CD4-positive, alpha-beta T cell (primary cell): ENCODE results near the gene SLC39A5. TPM values are rescaled to one million over a fixed set of nuclear protein-coding genes. Genes with fewer than 3 reads are reported as not detected.
"Not testable (repeated sequence)": the region's sequence is repeated elsewhere in the genome, so short reads cannot be mapped to it uniquely, and the experiment has no call there.

Experiments
- ATAC-seq: fragments of 200-7000 bp; cut with Tn5 transposase; one replicate; pipeline ENCODE4 v1.10.0; 2022; ENCODE audit warnings: mild to moderate bottlenecking; ENCODE audit not compliant: poor library complexity
- CTCF ChIA-PET: fragments of 350-600 bp; sonication (Branson Sonifier 250); formaldehyde crosslinking; loops from one replicate; lab custom pipeline; 2021; ENCODE audit warnings: antibody characterized with exemption, inconsistent platforms; lab: Charles Lee
- POLR2A ChIA-PET: fragments of 350-600 bp; sonication (Branson Sonifier 250); formaldehyde crosslinking; loops from one replicate; lab custom pipeline; 2021; ENCODE audit warnings: antibody characterized with exemption, inconsistent platforms; lab: Charles Lee
- DNase-seq, 14 experiments: peaks; one replicate each; pipeline ENCODE4 v3.0.0-alpha.2; 2013 to 2020; ENCODE audit warnings: mixed read lengths in 2 of 14
- H3K27ac ChIP-seq, 2 donors: one replicate each; pipeline versions ENCODE4 v1.5.1 to v1.7.0; 2013; ENCODE audit warnings: low read length in 2 of 2, low read depth in 1 of 2, mild to moderate bottlenecking in 1 of 2
- H3K27me3 ChIP-seq, 2 experiments: 1 replicate in 1 of 2; 2 replicates in 1 of 2; pipeline versions ENCODE4 v1.6.1 to v1.7.0; 2013; ENCODE audit warnings: low read length in 2 of 2, control low read depth in 1 of 2, mild to moderate bottlenecking in 1 of 2, moderate library complexity in 1 of 2; ENCODE audit not compliant: insufficient read depth in 2 of 2, control insufficient read depth in 1 of 2
- H3K36me3 ChIP-seq: one replicate; pipeline ENCODE4 v1.6.1; 2013; ENCODE audit warnings: low read length, control low read depth; ENCODE audit not compliant: insufficient read depth
- H3K4me1 ChIP-seq: one replicate; pipeline ENCODE4 v1.6.1; 2013; ENCODE audit warnings: low read length, control low read depth; ENCODE audit not compliant: insufficient read depth
- H3K4me3 ChIP-seq: one replicate; pipeline ENCODE4 v1.5.1; 2013; ENCODE audit warnings: mild to moderate bottlenecking, low read length, moderate library complexity
- H3K9me3 ChIP-seq, 2 experiments: 1 replicate in 1 of 2; 2 replicates in 1 of 2; pipeline versions ENCODE4 v1.6.1 to v1.7.0; 2013; ENCODE audit warnings: low read length in 2 of 2, mild to moderate bottlenecking in 2 of 2, control low read depth in 1 of 2, moderate library complexity in 1 of 2; ENCODE audit not compliant: control insufficient read depth in 1 of 2, insufficient read depth in 1 of 2
- H3K27ac Mint-ChIP-seq: one replicate; pipeline ENCODE4 v1.8.0; 2020; ENCODE audit warnings: mixed read lengths
- H3K27me3 Mint-ChIP-seq: one replicate; pipeline ENCODE4 v1.8.0; 2021; ENCODE audit warnings: mixed read lengths
- H3K36me3 Mint-ChIP-seq: one replicate; pipeline ENCODE4 v1.8.0; 2021; ENCODE audit warnings: low read depth, mixed read lengths
- H3K4me1 Mint-ChIP-seq: one replicate; pipeline ENCODE4 v1.8.0; 2021; ENCODE audit warnings: low read depth, mixed read lengths
- H3K4me3 Mint-ChIP-seq: one replicate; pipeline ENCODE4 v1.8.0; 2020; ENCODE audit warnings: mild to moderate bottlenecking, mixed read lengths
- H3K9me3 Mint-ChIP-seq: one replicate; pipeline ENCODE4 v1.8.0; 2020; ENCODE audit warnings: mixed read lengths
- intact Hi-C, 2 experiments: fragments of 100-400 bp; cut with DNase I in 1 of 2; cut with micrococcal nuclease in 1 of 2; formaldehyde crosslinking; loops; one replicate each; pipeline versions ENCODE4 v1.15.1 to v1.9.0; 2023 to 2025; cut with DNase I, micrococcal nuclease
- total RNA-seq, 174 experiments: library from RNA in 2 of 174; stranded (reverse) in 2 of 174; gene quantifications; one replicate each; pipeline ENCODE4 v1.2.3 and lab custom pipeline; 2021 to 2026
- TF ChIP-seq, protein P1 (sequence below): fragments of 200-600 bp; IDR thresholded peaks from one replicate; pipeline ENCODE4 v1.8.0; 2022; ENCODE audit warnings: antibody characterized with exemption, mild to moderate bottlenecking

The SLC39A5 gene
- total RNA-seq, 2 experiments from 2014 or later, result 0.33 TPM; not detected in 1

DNA sequence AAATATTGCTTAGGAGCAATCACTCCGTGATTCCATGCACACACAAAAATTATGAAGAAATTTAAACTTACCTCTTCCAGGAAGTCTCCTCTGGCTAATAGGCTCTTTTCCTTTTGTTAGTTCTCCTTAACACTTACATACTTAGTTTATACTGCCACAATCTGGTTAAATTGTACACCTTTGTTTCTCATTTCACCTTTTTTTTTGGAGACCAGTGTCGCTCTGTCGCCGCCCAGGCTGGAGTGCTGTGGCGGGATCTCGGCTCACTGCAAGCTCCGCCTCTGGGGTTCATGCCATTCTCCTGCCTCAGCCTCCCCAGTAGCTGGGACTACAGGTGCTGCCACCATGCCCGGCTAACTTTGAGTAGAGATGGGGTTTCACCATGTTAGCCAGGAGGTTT lies 30.5 kb downstream of the SLC39A5 start:
- ATAC-seq, result no peak
- POLR2A ChIA-PET, result no interaction called here
- DNase-seq, result no peak

DNA sequence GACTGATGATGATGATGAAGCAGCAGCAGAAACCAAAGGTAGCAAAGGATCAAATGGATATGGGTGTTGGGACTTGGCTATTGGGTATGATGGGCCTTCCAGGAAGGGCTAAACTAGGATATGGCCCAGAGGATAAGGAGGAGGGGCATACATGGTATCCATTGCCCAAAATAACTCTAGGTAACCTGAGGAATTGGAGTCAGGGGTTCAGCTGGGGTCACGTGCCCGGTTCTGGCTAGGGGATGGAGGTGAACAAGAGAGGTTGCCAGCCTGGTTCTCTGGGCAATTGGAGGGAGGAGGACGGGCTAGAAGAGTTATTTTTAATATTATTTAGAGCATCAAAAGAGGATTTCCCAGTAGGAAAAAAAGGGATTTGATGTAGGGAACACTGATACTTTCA lies 31.1 kb downstream of the SLC39A5 start:
- H3K4me3 Mint-ChIP-seq, result peak overlapping the region; percentile 20
- no peaks in the 10 kb centered on the region for H3K27me3 ChIP-seq
- H3K27me3 Mint-ChIP-seq, result no peaks in the 10 kb centered on the region
- ATAC-seq, result no peak
- intact Hi-C loops, result no loop called here
- H3K27ac Mint-ChIP-seq, result no peak overlapping the region
- POLR2A ChIA-PET, result no interaction called here
- H3K4me3 ChIP-seq, result no peak overlapping the region
- no peaks in the 10 kb centered on the region for H3K9me3 Mint-ChIP-seq
- DNase-seq, result no peak
- no peak overlapping the region for H3K27ac ChIP-seq
- H3K36me3 Mint-ChIP-seq, result peaks cover 5% of the 10 kb centered on the region
- H3K9me3 ChIP-seq, result no peaks in the 10 kb centered on the region
- H3K4me1 ChIP-seq, result peaks cover 27% of the 10 kb centered on the region
- peaks cover 11% of the 10 kb centered on the region for H3K36me3 ChIP-seq
- peaks cover 19% of the 10 kb centered on the region for H3K4me1 Mint-ChIP-seq
- TF ChIP-seq, protein P1, sequence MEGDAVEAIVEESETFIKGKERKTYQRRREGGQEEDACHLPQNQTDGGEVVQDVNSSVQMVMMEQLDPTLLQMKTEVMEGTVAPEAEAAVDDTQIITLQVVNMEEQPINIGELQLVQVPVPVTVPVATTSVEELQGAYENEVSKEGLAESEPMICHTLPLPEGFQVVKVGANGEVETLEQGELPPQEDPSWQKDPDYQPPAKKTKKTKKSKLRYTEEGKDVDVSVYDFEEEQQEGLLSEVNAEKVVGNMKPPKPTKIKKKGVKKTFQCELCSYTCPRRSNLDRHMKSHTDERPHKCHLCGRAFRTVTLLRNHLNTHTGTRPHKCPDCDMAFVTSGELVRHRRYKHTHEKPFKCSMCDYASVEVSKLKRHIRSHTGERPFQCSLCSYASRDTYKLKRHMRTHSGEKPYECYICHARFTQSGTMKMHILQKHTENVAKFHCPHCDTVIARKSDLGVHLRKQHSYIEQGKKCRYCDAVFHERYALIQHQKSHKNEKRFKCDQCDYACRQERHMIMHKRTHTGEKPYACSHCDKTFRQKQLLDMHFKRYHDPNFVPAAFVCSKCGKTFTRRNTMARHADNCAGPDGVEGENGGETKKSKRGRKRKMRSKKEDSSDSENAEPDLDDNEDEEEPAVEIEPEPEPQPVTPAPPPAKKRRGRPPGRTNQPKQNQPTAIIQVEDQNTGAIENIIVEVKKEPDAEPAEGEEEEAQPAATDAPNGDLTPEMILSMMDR, result no peak
- CTCF ChIA-PET, result no interaction called here

More for the DNA sequence above, 30.5 kb downstream of the SLC39A5 start:
- Histone ChIP-seq H3K9me3 (no peaks in the 10 kb centered on the region), H3K27me3 (no peaks in the 10 kb centered on the region), H3K4me3 (no peak overlapping the region), H3K36me3 (peaks cover 17% of the 10 kb centered on the region), H3K4me1 (peaks cover 27% of the 10 kb centered on the region), H3K27ac (no peak overlapping the region)
- Mint-ChIP-seq H3K4me1 (peaks cover 20% of the 10 kb centered on the region), H3K4me3 (no peak overlapping the region), H3K27me3 (no peaks in the 10 kb centered on the region), H3K27ac (no peak overlapping the region), H3K36me3 (peaks cover 10% of the 10 kb centered on the region), H3K9me3 (no peaks in the 10 kb centered on the region)
- CTCF ChIA-PET, result no interaction called here
- TF ChIP-seq, protein P1, result no peak
- intact Hi-C loops, result no loop called here

DNA sequence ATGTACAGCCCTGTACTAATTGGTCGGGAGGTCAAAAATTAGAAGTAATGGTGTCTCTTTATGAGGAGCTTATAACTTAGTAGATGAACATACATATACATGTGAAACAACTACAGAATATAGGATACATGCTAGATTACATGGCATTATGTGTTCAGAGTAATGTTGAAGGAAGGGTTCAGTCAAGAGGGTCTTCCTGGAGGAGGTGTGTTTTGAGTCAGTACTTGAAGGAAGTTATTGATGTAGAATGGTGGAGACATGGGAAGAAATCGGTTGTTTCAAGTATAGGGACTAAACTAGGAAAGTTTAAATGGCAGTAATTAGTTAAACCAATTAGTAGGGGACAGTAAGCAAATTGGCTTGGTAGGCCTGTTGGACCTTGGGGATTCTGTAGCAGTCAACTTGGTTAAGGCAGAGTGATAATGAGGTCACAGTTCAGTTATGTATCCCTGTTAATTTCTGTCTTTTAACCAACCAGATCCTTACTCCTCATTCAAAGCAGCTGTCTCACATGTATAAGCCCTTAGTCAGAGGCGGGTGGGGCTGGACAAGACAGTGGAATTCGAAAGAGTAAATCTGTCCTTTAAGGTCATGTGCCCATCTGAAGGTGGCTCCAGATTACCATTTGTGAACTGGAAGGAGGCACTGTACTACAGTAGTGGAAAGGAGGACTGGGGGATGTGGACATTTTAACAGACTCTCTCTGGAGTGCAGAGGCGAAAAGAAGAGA lies 31.8 kb downstream of the SLC39A5 start:
- ChIA-PET CTCF (no interaction called here), POLR2A (no interaction called here)
- Mint-ChIP-seq H3K9me3 (no peaks in the 10 kb centered on the region), H3K27ac (no peak overlapping the region), H3K27me3 (no peaks in the 10 kb centered on the region), H3K36me3 (peaks cover 3% of the 10 kb centered on the region), H3K4me3 (peak overlapping the region; percentile 36), H3K4me1 (peaks cover 18% of the 10 kb centered on the region)
- no peak overlapping the region for H3K27ac ChIP-seq
- ATAC-seq (no peak), DNase-seq (no peak)
- H3K9me3 ChIP-seq, result no peaks in the 10 kb centered on the region
- peaks cover 4% of the 10 kb centered on the region for H3K36me3 ChIP-seq
- H3K4me3 ChIP-seq, result no peak overlapping the region
- peaks cover 27% of the 10 kb centered on the region for H3K4me1 ChIP-seq
- intact Hi-C loops, result no loop called here
- no peaks in the 10 kb centered on the region for H3K27me3 ChIP-seq
- TF ChIP-seq, protein P1, result no peak

GRCh38 chr12:56262955-56263354 lies 33.1 kb downstream of the SLC39A5 start:
- DNase-seq, result not testable (repeated sequence)

DNA sequence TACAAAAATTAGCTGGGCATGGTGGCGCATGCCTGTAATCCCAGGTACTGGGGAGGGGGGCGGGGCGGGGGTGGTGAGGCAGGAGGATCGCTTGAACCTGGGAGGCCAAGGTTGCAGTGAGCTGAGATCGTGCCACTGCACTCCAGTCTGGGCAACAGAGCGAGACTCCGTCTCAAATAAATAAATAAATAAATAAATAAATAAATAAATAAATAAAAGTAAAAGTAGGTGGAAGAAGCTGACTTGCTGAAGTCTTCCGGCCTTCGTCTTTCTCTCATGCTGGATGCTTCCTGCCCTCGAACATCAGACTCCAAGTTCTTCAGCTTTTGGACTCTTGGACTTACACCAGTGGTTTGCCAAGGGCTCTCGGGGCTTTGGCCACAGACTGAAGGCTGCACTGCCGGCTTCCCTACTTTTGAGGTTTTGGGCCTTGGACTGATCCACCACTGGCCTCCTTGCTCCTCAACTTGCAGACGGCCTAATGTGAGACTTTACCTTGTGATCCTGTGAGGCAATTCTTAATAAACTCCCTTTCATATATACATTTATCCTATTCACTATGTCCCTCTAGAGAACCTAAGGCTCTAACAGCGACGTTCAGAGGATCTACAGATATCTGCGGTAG lies 36.3 kb downstream of the SLC39A5 start:
- H3K4me1 ChIP-seq, result peaks cover 16% of the 10 kb centered on the region
- not testable (repeated sequence) for DNase-seq, H3K9me3 Mint-ChIP-seq, H3K27me3 ChIP-seq, H3K27me3 Mint-ChIP-seq, H3K9me3 ChIP-seq, ATAC-seq
- Mint-ChIP-seq H3K4me1 (peaks cover 17% of the 10 kb centered on the region), H3K36me3 (peaks cover 25% of the 10 kb centered on the region), H3K4me3 (peak overlapping the region; percentile 96), H3K27ac (peak overlapping the region; percentile 91)
- peak overlapping the region; percentile 72 for H3K4me3 ChIP-seq
- peaks cover 14% of the 10 kb centered on the region for H3K36me3 ChIP-seq
- ChIA-PET CTCF (interaction anchor here (0.6 to 2.2 kb wide), 10 partner anchors 8 to 198 kb away, joined by 3 to 19 read pairs (median 4); partner anchors contain the start of genes ANKRD52, CNPY2, IL23A and RNF41), POLR2A (interaction anchor here (0.7 to 2.5 kb wide), 11 partner anchors 8 to 202 kb away, joined by 3 to 25 read pairs (median 9); partner anchors contain the start of genes ANKRD52, CNPY2, CS and RNF41)
- peak overlapping the region; percentile 91 to 96 for H3K27ac ChIP-seq
- intact Hi-C loops, result loop anchor here (1.0 to 2.0 kb wide), 3 partner anchors 33 to 199 kb away; partner anchors contain the start of gene CS (in 1 of the 2)

More at GRCh38 chr12:56262955-56263354, 33.1 kb downstream of the SLC39A5 start:
- H3K9me3 Mint-ChIP-seq, H3K36me3 ChIP-seq, CTCF ChIA-PET, H3K27me3 ChIP-seq, intact Hi-C loops, H3K27ac ChIP-seq, H3K4me3 Mint-ChIP-seq, H3K27ac Mint-ChIP-seq, H3K36me3 Mint-ChIP-seq, H3K9me3 ChIP-seq, POLR2A ChIA-PET, H3K27me3 Mint-ChIP-seq, H3K4me3 ChIP-seq, ATAC-seq: not testable (repeated sequence)
- H3K4me1 ChIP-seq, result peaks cover 25% of the 10 kb centered on the region
- H3K4me1 Mint-ChIP-seq, result peaks cover 23% of the 10 kb centered on the region
